Naive thymus-derived CD8-positive, alpha-beta T cell (primary cell): ENCODE data around the gene LEFTY2. TPM values are rescaled to one million over a fixed set of nuclear protein-coding genes. Genes with fewer than 3 reads are reported as not detected.

Source experiments
- ATAC-seq, 2 donors: fragments of 150-1000 bp; cut with Tn5 transposase in 1 of 2; sonication (Bioruptor Pico), chemical (Tn5 transposase) in 1 of 2; 1 replicate in 1 of 2; 2 replicates in 1 of 2; pipeline ENCODE4 v1.10.0; 2021; ENCODE audit warnings: mild to moderate bottlenecking in 2 of 2, moderate library complexity in 2 of 2
- POLR2A ChIA-PET: fragments of 350-600 bp; sonication (Branson Sonifier 250); formaldehyde crosslinking; loops from one replicate; lab custom pipeline; 2021; ENCODE audit warnings: antibody characterized with exemption; lab: Charles Lee
- DNase-seq, 10 donors: peaks; one replicate each; pipeline versions ENCODE4 v3.0.0 to v3.0.0-alpha.2; 2020 to 2022
- H3K27ac Mint-ChIP-seq, 10 donors: one replicate each; pipeline ENCODE4 v1.8.0; 2020 to 2022; ENCODE audit warnings: mild to moderate bottlenecking in 10 of 10, mixed read lengths in 10 of 10, moderate library complexity in 4 of 10, inconsistent platforms in 1 of 10
- H3K27me3 Mint-ChIP-seq, 5 donors: one replicate each; pipeline ENCODE4 v1.8.0; 2021 to 2022; ENCODE audit warnings: mixed read lengths in 5 of 5
- H3K36me3 Mint-ChIP-seq, 3 donors: one replicate each; pipeline ENCODE4 v1.8.0; 2020 to 2022; ENCODE audit warnings: mixed read lengths in 3 of 3, mild to moderate bottlenecking in 2 of 3, inconsistent platforms in 1 of 3
- H3K4me1 Mint-ChIP-seq, 4 donors: one replicate each; pipeline ENCODE4 v1.8.0; 2021 to 2022; ENCODE audit warnings: mixed read lengths in 4 of 4
- H3K4me3 Mint-ChIP-seq, 10 donors: one replicate each; pipeline ENCODE4 v1.8.0; 2020 to 2022; ENCODE audit warnings: mild to moderate bottlenecking in 10 of 10, mixed read lengths in 10 of 10, moderate library complexity in 6 of 10, inconsistent platforms in 1 of 10
- H3K9me3 Mint-ChIP-seq, 9 donors: one replicate each; pipeline ENCODE4 v1.8.0; 2020 to 2022; ENCODE audit warnings: mixed read lengths in 9 of 9, mild to moderate bottlenecking in 3 of 9, inconsistent platforms in 1 of 9, moderate library complexity in 1 of 9
- polyA plus RNA-seq, 3 donors: library from polyadenylated mRNA; unstranded; fragments of 300-500 nt; fragmentation: Illumina TruSeq; gene quantifications; one replicate each; pipeline ENCODE4 v1.2.3, GENCODE V29; 2021
- total RNA-seq, 8 experiments: library from RNA in 2 of 8; stranded (reverse) in 2 of 8; gene quantifications; one replicate each; pipeline ENCODE4 v1.2.3 and lab custom pipeline; 2021 to 2026

LEFTY2 gene
- total and polyA plus RNA-seq, 5 experiments from 2014 or later: 0.19 to 0.75 (median 0.64) TPM; not detected in 2

DNA sequence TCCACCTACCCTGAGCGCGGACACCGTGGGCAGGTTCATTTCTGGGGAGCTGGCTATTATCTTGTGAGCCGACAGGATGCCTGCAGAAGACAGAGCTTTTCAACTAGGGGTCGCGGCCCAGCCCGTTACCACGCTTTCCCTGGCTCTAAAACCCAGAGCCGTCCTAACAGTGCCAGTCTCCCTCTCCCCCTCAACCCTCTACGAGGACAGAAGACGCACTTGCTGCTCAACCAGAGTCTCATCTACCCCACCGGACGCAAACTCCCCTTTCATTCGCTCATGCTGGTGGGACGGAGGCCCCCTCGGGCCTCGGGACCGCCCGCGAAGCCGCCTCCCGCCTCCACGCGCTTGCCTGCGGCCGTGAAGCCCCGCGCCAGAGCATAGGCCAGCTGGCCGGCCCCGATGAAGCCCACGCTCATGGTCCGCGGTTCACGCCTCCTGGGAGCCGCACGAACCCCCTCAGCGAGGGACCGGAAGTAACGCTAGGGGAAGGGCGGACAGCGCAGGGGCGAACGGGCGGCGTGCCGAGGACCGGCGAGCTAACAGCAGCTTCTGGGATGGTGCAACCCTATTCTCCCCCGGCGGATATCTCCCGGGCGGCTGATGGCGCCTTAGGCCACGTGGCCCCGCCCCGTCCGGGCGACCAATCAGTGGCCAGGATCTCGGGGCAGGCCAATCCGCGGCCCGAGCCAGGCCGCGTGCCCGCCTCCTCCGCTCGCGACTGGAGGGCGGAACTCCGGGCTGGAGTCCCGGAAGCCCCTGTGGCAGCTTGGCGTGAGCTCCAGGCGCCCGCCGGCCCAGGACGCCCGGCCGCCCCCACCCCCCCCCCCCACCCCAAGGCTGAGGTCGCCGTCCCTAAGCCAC, 17.1 kb downstream of the LEFTY2 start, which contains the start of gene PYCR2:
TSS of gene PYCR2 (minus strand) at position 559 of the 864 bp plus-strand sequence. CDS start at position 419, 140 bp downstream.
- peak within 1 kb of the TSS; percentile 91 to 98 (median 96) for H3K27ac Mint-ChIP-seq
- DNase-seq (peak; percentile 89 to 95 (median 94)), ATAC-seq (peak; percentile 95 to 96)
- H3K36me3 Mint-ChIP-seq: peaks cover 0 to 34% (median 5%) of the 10 kb centered on the region in 3 donors
- H3K4me3 Mint-ChIP-seq: peak within 1 kb of the TSS; percentile 92 to 98 (median 96)
- H3K4me1 Mint-ChIP-seq: peaks cover 31 to 72% (median 66%) of the 10 kb centered on the region in 4 donors
- POLR2A ChIA-PET: interaction anchor here (0.6 to 9.0 kb wide), 33 partner anchors 8 to 496 kb away, joined by 3 to 94 read pairs (median 5); partner anchors contain the start of genes H3-3A, LBR, SDE2 and SRP9
- H3K9me3 Mint-ChIP-seq: no peaks in the 10 kb centered on the region
- no peaks in the 10 kb centered on the region for H3K27me3 Mint-ChIP-seq

DNA sequence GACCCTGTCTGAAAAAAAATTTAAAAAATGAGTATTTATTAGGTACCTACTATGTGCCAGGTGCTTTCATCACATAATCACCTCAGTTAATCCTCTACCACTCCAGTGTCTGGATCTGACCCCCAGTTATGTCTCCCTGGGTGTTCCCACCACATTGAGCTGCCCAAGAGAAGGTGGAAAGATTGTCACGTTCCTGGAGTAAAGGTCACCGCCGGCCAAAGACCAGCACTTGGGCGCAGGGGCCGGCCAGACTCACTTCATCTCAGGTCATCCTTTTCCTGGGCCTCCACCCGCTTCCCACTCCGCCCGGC, 17.7 kb downstream of the LEFTY2 start:
- POLR2A ChIA-PET: interaction anchor here (0.6 to 9.0 kb wide), 26 partner anchors 9 to 495 kb away, joined by 3 to 94 read pairs (median 6); partner anchors contain the start of genes H3-3A, LBR, SDE2 and SRP9
- no peaks in the 10 kb centered on the region for H3K27me3 Mint-ChIP-seq
- H3K27ac Mint-ChIP-seq: peak overlapping the region; percentile 91 to 98 (median 96)
- H3K4me1 Mint-ChIP-seq: peaks cover 28 to 68% (median 62%) of the 10 kb centered on the region in 4 donors
- H3K36me3 Mint-ChIP-seq: peaks cover 0 to 39% (median 5%) of the 10 kb centered on the region in 3 donors
- H3K9me3 Mint-ChIP-seq: no peaks in the 10 kb centered on the region
- H3K4me3 Mint-ChIP-seq: peak overlapping the region; percentile 92 to 98 (median 96)
- no peak for DNase-seq
- no peak for ATAC-seq

DNA sequence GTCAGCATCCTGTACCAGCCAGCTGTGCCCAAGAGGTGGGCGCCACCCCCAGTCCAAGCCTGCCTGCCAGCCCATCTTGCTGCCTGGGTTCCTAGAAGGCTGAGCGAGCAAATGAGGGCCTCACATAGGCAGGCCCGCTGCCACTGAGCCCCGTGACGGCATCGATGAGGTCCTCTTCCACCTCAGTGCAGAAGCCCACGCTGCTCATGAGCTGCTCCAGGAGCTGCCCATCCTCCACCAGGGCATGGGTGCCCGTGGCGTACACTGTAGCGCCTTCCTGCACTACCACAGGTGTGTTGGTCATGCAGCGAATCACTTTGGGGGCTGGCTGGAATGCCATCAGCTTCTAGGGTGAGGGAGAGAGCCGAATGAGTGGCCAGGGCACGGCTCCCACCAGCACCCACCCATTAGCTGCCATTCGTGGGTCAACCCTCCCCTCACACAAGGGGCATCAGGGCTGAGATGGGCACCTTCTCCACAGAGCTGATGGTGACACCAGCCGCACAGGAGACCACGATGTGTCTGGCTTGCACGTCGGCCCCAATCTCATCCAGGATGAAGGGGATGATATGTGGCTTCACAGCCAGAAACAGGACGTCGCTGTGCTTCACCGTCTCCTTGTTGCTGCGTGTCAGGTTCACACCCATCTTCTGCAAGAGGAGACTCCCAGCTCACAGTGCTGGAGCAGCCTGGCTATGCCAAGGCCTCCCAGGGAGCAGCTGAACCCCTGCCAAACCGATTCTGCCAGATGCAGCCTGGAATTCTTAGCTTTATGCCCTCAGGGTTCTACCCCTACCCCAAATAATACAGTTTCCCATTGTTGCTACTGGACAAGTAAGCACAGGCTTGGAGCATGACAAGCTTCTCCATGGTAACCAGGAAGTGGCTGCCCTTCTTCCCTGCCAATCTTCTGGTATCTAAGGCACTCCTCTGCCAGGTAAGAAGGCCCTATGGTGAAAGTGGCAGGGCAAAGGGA, 19.0 kb downstream of the LEFTY2 start:
- Mint-ChIP-seq H3K36me3 (peaks cover 4 to 51% (median 10%) of the 10 kb centered on the region in 3 donors), H3K27me3 (no peaks in the 10 kb centered on the region), H3K4me3 (peak overlapping the region; percentile 15 to 98 (median 96)), H3K9me3 (no peaks in the 10 kb centered on the region), H3K27ac (peak overlapping the region; percentile 37 to 97 (median 88)), H3K4me1 (peaks cover 26 to 65% (median 61%) of the 10 kb centered on the region in 4 donors)
- ATAC-seq (no peak), DNase-seq (no peak)
- POLR2A ChIA-PET: interaction anchor here (0.9 to 9.0 kb wide), 10 partner anchors 11 to 477 kb away, joined by 3 to 94 read pairs (median 6); partner anchors contain the start of genes SRP9 and TMEM63A

DNA sequence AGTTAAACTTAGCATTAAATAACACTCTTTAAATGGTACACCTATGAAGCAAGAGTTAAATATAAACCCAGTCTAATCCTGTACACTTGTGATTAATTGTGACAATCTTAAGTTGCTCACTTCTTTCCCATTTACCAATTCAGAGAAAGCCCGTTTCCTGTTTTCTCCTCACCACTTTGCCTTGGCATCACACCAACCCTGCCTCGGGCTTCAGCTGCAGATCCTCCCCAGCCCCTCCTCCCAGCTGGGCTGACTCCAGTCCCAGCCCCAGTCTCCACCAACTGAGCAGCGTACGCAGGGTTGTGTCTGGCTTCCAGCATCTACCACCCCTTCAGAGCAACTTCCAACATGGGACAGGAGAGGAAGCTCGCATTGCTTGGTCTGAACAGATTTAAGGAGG, 21.1 kb downstream of the LEFTY2 start:
- ATAC-seq (no peak), DNase-seq (no peak)
- peak overlapping the region in 9 of 10 donors; percentile 48 to 93 (median 80) for H3K27ac Mint-ChIP-seq
- peaks cover 25 to 61% (median 58%) of the 10 kb centered on the region in 4 donors for H3K4me1 Mint-ChIP-seq
- POLR2A ChIA-PET: interaction anchor here (0.7 to 9.0 kb wide), 10 partner anchors 10 to 142 kb away, joined by 3 to 94 read pairs (median 4); partner anchors contain the start of genes SRP9 and TMEM63A
- H3K4me3 Mint-ChIP-seq: peak overlapping the region in 8 of 10 donors; percentile 57 to 80 (median 69)
- H3K36me3 Mint-ChIP-seq: peaks cover 4 to 56% (median 12%) of the 10 kb centered on the region in 3 donors
- H3K27me3 Mint-ChIP-seq: no peaks in the 10 kb centered on the region
- H3K9me3 Mint-ChIP-seq: no peaks in the 10 kb centered on the region

DNA sequence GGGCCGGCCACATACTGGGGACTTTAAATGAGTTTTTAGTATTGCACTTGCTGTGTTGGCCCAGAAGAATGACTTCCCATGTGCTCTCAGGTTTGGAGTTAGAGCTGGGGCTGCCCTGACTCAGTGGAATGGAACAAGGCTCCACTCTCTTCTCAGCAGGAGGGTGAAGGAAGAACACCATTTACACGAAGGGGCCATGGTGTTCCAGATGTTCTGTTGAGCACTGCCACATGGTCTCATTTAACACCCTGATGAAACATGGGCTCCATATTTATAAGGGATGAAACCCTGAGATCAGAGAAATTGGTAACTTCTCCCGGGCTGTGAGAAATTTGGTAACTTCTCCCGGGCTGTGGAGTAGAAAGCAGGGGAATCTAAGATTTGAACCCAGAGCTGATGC, 22.7 kb downstream of the LEFTY2 start:
- DNase-seq (no peak), ATAC-seq (no peak)
- no peaks in the 10 kb centered on the region for H3K9me3 Mint-ChIP-seq
- no peaks in the 10 kb centered on the region for H3K27me3 Mint-ChIP-seq
- H3K36me3 Mint-ChIP-seq: peaks cover 4 to 56% (median 12%) of the 10 kb centered on the region in 3 donors
- peak overlapping the region in 2 of 10 donors; percentile 34 to 36 for H3K27ac Mint-ChIP-seq
- POLR2A ChIA-PET: interaction anchor here (0.7 to 9.0 kb wide), 6 partner anchors 9 to 69 kb away, joined by 3 to 94 read pairs (median 4); partner anchors contain the start of gene TMEM63A
- no peak overlapping the region for H3K4me3 Mint-ChIP-seq
- H3K4me1 Mint-ChIP-seq: peaks cover 26 to 56% (median 52%) of the 10 kb centered on the region in 4 donors

DNA sequence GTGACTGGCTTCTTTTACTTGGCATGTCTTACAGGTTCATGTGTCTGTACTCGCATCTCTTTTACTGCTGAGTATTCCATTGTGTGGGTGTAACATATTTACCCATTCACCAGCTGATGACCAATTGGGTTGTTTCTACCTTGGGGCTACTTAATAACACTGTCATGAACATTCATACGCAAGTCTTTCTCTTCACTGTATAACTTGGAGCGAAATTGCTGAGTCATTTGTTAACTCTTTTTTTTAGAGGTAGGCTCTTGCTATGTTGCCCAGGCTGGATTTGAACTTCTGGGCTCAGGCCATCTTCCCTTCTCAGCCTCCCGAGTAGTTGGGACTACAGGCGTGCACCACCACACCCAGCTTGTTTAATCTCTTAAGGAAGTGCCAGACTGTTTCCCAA, 23.5 kb downstream of the LEFTY2 start:
- Mint-ChIP-seq H3K4me1 (peaks cover 22 to 50% (median 47%) of the 10 kb centered on the region in 4 donors), H3K27me3 (no peaks in the 10 kb centered on the region), H3K9me3 (no peaks in the 10 kb centered on the region), H3K36me3 (peaks cover 4 to 55% (median 15%) of the 10 kb centered on the region in 3 donors), H3K4me3 (no peak overlapping the region), H3K27ac (peak overlapping the region in 2 of 10 donors; percentile 26 to 45)
- POLR2A ChIA-PET: interaction anchor here (1.0 to 8.0 kb wide), 2 partner anchors 19 to 35 kb away, joined by 3 to 94 read pairs; partner anchors contain the start of gene TMEM63A
- DNase-seq (no peak), ATAC-seq (no peak)

DNA sequence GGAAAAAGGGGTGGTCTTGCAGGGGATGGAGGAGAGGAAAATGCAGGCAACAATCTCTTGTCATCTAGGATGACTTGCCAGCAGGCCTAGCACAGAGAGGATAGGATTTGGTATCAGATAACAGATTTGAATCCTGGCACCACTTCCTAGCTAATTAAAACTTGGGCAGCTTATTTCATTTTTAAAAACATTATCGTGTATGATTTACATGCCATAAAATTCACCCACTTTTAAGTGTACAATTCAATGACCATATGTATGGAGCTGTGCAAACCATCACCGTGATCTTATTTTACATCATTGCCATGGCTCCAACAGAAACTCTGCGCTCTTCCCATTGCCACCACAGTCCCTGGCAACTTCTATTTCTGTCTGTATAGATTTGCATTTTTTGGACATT, 23.9 kb downstream of the LEFTY2 start:
- H3K36me3 Mint-ChIP-seq: peaks cover 4 to 52% (median 15%) of the 10 kb centered on the region in 3 donors
- DNase-seq (no peak), ATAC-seq (no peak)
- no peaks in the 10 kb centered on the region for H3K9me3 Mint-ChIP-seq
- H3K4me3 Mint-ChIP-seq: no peak overlapping the region
- H3K27ac Mint-ChIP-seq: peak overlapping the region in 2 of 10 donors; percentile 56 to 58
- H3K4me1 Mint-ChIP-seq: peaks cover 20 to 48% (median 43%) of the 10 kb centered on the region in 4 donors
- H3K27me3 Mint-ChIP-seq: no peaks in the 10 kb centered on the region
- POLR2A ChIA-PET: interaction anchor here (1.0 kb wide), 1 partner anchor 19 kb away, joined by 3 read pairs; no protein-coding TSS in a partner anchor

DNA sequence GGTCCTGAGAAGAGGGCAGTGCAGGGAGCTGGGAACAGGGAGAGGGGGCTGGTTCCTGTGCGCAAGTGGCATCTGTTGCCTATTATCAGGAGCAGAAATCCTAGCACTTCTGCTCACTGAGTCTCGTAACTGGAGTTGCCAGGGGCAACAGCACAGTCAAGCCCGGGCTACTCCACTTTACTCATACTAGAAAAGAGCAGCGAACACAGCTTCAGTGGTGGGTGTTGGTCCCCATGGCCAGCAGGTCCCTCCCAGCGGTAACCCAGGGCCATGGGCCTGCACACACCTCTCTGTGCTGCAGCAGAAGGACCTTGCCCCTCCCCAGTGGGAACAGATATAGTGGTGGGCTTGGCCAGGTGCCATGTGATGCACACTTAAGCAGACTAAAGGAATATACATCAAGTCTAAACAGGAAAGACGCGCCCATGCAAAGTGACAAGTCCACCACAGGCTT, 25.5 kb downstream of the LEFTY2 start:
- peak overlapping the region in 4 of 10 donors; percentile 12 to 57 (median 32) for H3K27ac Mint-ChIP-seq
- peaks cover 14 to 46% (median 43%) of the 10 kb centered on the region in 4 donors for H3K4me1 Mint-ChIP-seq
- H3K36me3 Mint-ChIP-seq: peaks cover 4 to 41% (median 15%) of the 10 kb centered on the region in 3 donors
- POLR2A ChIA-PET: no interaction called here
- no peak for ATAC-seq
- no peaks in the 10 kb centered on the region for H3K9me3 Mint-ChIP-seq
- DNase-seq: no peak
- no peak overlapping the region for H3K4me3 Mint-ChIP-seq
- no peaks in the 10 kb centered on the region for H3K27me3 Mint-ChIP-seq

DNA sequence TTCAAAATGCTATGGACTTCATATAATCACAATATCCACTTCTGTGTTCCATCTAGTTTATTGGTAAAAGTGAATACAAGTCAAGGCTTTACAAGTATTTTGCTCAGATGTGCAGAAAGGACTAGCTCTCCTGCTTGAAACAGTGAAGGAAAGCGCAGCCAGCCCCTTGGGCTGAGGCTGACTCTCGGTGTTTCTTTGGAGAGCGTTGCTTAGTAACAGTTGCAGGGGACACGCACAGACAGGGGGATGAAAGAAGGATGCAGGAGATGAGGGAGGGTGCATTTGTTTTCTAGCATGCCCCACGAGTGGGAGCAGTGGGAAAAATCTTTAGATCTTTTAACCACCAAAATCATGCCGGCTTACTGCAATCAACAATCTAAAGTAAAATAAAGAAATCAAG, 26.1 kb downstream of the LEFTY2 start:
- H3K27ac Mint-ChIP-seq: peak overlapping the region in 5 of 10 donors; percentile 15 to 36 (median 22)
- ATAC-seq: no peak
- H3K9me3 Mint-ChIP-seq: no peaks in the 10 kb centered on the region
- H3K36me3 Mint-ChIP-seq: peaks cover 4 to 37% (median 14%) of the 10 kb centered on the region in 3 donors
- H3K4me1 Mint-ChIP-seq: peaks cover 18 to 46% (median 44%) of the 10 kb centered on the region in 4 donors
- H3K4me3 Mint-ChIP-seq: peak overlapping the region in 1 of 10 donors; percentile 28
- H3K27me3 Mint-ChIP-seq: no peaks in the 10 kb centered on the region
- DNase-seq: no peak
- POLR2A ChIA-PET: no interaction called here

DNA sequence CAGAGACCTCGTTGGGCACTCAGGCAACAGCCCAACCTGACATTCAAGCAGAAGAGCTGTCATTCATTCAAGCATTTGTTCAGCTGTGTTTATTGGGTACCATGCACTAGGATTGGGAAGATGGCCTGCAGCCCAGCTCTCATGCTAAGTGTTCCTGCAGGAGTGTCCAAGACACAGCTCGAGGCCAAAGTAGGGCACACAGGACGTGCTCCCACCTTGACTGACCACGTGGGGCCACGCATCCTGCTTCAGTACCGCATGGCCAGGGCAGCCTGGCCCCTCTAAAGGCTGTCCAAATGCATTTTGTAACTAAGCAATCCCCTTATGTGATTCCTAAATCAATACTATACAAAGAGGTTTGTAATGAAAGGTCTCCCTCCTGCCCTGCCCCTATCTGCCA, 26.6 kb downstream of the LEFTY2 start:
- Mint-ChIP-seq H3K36me3 (peaks cover 4 to 31% (median 10%) of the 10 kb centered on the region in 3 donors), H3K9me3 (no peaks in the 10 kb centered on the region), H3K4me1 (peaks cover 22 to 47% (median 44%) of the 10 kb centered on the region in 4 donors), H3K27me3 (no peaks in the 10 kb centered on the region), H3K27ac (peak overlapping the region in 2 of 10 donors; percentile 22 to 36), H3K4me3 (no peak overlapping the region)
- ATAC-seq (no peak), DNase-seq (no peak)
- POLR2A ChIA-PET: interaction anchor here (0.6 to 11.5 kb wide), 3 partner anchors 9 to 53 kb away, joined by 6 to 180 read pairs (median 7); partner anchors contain the start of genes PYCR2 and TMEM63A
